Suppressor macrophage treated with lipopolysaccharide for 1 hour (primary cell): ENCODE data around the gene CELF6.
"Not testable (repeated sequence)": the region's sequence is repeated elsewhere in the genome, so short reads cannot be mapped to it uniquely, and the experiment has no call there.

Source experiments
- DNase-seq, 3 donors: peaks; one replicate each; pipeline ENCODE4 v3.0.0-alpha.2; 2020 to 2022

The CELF6 gene

DNA sequence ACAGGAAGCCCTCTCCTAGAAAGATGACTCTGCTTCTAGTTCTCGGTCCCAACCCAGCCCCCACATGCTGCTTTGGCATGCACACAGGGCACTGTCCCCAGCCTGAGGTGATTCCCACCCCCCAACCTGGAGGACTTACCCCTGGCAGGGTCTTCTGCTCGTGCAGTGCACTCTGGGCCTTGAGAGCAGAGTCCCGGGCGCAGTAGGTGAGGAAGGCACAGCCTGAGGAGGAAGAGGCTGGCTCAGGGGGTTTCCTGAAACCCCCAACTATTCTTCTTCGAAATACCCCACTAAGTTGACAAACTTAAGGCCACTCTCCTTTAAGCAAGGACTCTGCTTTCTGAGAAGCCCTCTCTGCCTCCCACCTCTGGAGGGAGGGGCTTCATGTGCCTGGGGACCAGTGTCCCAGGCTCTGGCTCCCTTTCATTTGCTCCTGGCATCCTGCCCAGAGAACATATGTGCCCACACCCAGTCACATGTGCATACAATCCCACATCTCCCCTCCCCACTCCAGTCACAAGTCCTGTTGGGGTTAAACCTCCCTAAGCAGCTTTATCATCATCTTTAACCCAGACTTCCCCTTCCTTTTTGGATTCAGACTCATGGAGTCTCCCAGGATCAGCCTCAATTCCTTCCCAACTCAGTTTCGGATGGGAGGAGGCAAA lies 4.1 kb downstream of the CELF6 start:
- peak; percentile 26 to 35 (median 29) for DNase-seq

DNA sequence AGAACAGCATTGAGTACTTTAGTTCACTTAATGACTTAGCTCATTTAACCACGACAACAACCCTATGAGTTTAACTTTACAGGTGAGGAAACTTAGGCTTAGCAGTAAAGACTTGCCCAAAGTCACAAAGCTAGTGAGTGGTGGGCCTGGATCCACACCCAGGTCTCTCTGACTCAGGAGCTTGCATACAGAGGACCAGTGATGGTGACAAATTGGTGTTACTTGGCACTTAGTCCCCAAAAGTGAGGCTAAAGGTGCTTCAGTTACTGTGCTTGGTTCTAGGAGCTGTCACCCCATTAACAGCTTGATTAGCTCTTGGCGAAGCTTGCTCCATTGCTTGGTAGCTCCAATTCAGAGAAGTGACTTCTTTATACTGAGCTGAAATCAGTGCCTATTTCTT lies 6.1 kb downstream of the CELF6 start:
- no peak for DNase-seq

- no peak for DNase-seq
Measured at GRCh38 chr15:72313448-72313840, 6.5 kb downstream of the CELF6 start.

GRCh38 chr15:72312605-72313447 lies 7.1 kb downstream of the CELF6 start:
- DNase-seq = peak; percentile 77 to 82 (median 79)

GRCh38 chr15:72307026-72307425 lies 12.9 kb downstream of the CELF6 start:
- no peak for DNase-seq

DNA sequence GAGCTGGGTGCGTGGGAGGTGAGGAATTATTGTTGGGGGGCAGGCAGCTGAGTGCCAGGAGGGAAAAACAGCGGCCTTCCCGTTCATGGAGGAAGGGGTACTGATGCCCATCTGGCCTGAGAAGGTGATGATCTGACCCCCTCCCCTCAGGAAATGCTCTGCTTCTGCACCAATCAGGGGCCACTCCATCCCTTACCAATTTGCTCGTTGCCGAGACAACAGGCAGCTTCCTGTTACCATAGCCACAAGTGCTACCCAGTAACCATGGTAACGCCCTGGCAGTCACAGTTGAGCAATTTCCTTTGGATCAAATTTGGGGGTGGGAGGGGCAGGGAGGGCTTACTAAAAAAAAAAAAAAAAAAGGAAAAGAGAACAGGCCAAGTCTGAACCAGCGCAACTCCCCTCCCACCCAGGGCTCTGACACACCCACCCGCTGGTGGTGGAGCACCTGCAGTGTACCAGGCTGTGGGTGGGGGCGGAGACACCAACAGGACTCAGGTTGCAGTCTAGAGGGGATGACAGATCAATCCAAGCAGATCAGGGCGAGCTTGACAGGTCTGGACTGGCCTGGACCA lies 13.7 kb downstream of the CELF6 start:
- DNase-seq = peak; percentile 28 to 44 (median 34)

DNA sequence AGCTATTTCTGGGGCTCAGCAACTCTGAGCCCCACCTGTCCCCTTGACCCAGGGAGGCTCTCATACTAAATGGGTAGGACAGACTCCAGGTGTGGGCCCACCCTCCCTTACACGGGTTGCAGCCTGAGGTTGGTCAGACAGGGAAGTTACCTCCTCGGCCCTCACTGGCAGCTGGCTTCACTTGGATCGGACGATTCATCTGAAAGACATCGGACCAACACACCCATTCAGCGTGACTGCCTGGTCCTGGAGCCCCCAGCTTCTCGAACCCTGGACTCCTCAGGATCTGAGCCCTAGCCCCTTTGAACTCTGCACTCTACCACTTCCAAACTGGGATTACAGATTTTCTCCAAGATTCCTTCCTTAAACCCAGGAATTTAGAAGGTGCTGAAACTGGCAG lies 15.4 kb downstream of the CELF6 start:
- no peak for DNase-seq

DNA sequence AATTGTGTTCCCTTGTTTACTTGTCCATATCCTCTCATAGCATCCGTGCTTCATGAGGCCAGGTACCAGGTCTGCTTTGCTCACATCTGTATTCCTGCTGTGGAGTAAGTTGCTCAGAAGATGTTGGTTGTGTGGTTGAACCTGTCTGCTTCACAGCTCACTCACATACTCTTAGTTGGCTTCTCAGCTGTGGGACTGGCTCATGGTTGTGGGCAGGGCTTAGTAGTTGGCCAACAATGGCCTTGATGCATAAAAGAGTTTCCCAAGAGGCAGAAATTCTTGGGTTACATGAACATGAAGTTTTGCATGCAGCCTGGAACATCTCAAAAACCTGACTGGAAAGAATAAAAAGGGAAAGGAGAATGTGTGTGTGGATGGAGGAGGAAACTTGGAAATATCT lies 17.0 kb downstream of the CELF6 start:
- DNase-seq = no peak

- no peak for DNase-seq
Measured at GRCh38 chr15:72289597-72290325, 30.2 kb downstream of the CELF6 start.

DNA sequence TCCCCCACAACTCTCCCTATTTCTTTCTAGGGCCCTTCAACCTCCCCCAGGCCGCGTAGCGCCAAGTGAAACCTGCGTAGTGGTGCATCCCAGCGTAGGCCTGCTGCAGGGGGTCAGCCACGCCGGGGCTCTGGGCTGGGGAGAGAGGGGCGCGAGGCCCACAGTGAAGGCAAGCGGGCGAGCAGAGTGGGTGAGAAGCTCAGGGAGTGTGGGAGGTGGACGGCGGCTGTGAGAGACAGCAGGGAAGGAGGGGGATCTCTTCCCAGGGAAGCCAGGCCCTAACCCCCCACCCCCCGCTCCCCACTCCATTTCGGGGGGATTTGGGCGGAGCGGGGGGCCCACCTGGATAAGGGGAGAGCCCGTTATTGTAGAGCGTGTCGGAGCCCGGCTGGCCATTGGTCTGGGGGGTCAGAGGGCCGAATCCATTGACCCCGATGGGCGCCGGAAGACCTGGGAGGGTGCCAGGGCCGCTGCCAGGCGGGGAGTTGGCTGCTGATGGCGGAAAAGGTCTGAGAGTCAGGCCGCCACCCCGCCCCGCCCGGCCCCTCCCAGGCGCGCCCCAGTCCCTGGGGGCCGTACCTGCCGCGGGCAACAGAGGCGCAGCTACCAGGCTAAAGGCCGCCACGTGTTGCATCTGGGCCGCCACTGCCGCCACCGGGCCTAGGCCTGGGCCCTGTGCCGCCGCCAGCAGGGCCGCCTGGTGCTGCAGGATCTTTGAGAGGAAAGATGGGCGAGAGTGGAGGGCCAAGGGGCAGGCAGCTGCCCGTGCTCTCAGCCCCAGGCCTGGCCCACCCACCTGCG lies 31.0 kb downstream of the CELF6 start:
- DNase-seq = no peak

DNA sequence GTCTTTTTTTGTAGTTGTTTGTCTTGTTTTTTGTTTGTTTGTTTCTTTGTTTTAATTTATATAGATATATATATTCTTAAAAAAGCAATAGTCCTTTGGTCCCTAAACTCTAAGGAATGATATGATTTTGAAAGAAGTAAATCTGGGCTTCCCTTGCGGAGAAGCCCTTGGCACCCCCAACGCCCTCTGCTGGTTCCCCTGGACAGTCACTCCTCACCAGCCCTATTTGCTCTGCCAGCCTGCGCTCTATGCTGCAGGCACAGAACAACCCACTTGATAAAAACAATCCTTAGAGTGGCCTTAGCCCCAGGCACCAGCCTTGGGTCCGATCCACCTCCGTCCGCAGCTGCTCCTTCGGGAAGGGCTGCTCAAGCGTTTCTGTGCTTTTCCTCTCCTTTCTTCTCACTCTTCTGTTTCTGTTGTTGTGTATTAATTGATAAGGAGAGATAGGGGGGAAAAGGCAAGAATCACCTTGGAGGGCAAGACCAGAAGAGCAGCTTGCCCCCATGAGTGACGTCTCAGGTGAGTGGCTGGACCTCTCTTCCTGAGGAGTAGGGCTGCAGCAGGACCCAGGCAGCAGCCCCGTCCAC lies 33.9 kb downstream of the CELF6 start:
- DNase-seq = peak; percentile 54 to 77 (median 63)

GRCh38 chr15:72285402-72285801 lies 34.6 kb downstream of the CELF6 start:
- no peak for DNase-seq

GRCh38 chr15:72284781-72285180 lies 35.2 kb downstream of the CELF6 start:
- no peak for DNase-seq

- DNase-seq = no peak
Measured at GRCh38 chr15:72281713-72282112, 38.2 kb downstream of the CELF6 start.

- DNase-seq = no peak
Measured at GRCh38 chr15:72280751-72281150, 39.2 kb downstream of the CELF6 start.

DNA sequence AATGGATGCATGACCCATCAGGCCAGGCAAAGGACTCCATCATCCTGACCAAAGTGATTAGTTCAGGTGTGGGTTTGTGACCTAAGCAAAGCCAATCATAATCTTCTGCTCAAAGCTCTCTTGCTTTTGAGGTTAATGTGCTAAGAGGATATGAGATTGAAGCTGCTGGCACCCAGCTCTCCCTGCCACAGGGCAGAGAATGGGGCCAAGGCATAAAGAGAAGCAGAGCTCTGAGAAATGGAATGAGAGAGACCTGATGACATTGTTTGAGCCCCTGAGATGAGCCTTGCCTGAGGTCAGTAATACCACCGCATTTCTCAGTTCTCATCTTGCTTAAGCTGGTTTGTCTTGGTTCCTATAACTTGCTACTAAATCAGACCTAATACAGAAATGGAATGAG lies 41.2 kb downstream of the CELF6 start:
- no peak for DNase-seq

GRCh38 chr15:72276326-72276700 lies 43.6 kb downstream of the CELF6 start:
- no peak for DNase-seq

GRCh38 chr15:72275635-72276325 lies 44.2 kb downstream of the CELF6 start:
- not testable (repeated sequence) for DNase-seq

DNA sequence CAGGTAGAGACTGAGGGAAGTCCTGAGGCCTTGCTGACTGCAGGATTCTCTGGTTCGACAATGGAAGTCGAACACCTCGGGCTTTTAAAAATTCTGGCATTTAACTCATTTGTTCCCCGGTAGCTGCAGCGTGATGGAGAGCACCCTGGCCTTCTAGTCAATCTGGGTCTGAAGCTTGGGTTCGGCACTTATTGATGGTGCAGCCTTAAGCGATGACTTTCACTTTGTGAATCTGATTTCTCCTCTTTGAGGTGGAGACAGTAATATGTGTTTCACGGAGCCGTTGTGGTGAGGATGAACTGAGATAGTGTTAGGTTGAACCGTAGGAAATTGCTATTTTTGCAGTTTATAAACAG lies 47.0 kb downstream of the CELF6 start:
- no peak for DNase-seq

DNA sequence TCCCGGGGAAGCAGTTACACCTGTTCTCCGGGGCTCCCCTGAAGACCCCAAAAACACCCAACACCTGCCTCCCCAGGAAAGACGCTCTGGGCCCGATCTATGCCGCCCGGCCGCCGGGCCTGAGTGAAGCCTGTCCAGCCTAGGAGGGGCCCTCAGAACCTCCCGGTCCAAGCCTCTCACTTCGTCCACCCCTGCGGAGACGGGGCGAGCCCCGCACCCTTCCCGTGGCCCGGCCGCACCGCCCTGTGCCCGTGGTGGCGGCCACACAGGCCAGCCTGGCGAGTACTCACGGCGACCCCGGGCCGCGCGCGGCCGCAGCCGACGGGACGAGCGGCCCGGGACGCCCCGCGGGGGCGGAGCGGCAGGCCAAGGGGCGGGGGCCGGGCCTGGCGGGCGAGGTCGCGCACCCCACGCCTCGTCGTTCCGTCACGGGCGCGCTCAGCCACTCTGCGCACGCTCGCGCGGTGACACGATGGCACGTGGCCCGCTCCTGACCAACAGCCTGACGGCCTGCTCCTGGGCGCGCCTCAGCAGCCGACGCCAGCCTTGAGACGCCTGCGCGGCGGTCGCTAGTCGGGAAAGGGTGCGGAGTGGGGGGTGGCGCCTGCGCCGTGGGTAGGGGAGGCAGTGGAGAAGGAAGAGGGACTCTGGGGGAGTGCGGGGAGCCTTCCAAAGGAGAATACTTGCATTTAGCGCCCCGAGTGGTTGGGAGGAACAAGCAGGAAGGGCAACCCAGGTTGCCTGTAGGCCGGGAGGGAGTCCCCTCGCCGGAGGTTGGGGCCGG lies 47.6 kb downstream of the CELF6 start, which contains the start of gene PARP6:
PARP6 (minus strand) TSS at position 342 of the 784 bp plus-strand sequence. CDS start 5,077 bp downstream, outside the sequence.
- DNase-seq = peak; percentile 99

GRCh38 chr15:72271895-72272212 lies 48.1 kb downstream of the CELF6 start:
- peak in 1 of 3 donors; percentile 11 for DNase-seq
